A673 (cell line): ENCODE results near the gene SSC4D.
"Not testable (repeated sequence)": the region's sequence is repeated elsewhere in the genome, so short reads cannot be mapped to it uniquely, and the experiment has no call there.

Source experiments
- CTCF ChIP-seq: fragments of 300-800, 200-600 bp; sonication (generic); conservative IDR thresholded peaks from 2 replicates; pipeline ENCODE4 v1.5.1; 2017; ENCODE audit warnings: low read depth, mild to moderate bottlenecking, antibody characterized with exemption, low read length, moderate library complexity, mixed read lengths
- EZH2 ChIP-seq: fragments of 200-600 bp; sonication (generic); IDR thresholded peaks from 2 replicates; pipeline ENCODE4 v1.6.1; 2017; ENCODE audit warnings: borderline replicate concordance, low read depth, mild to moderate bottlenecking, mixed read lengths, antibody characterized with exemption, low read length; ENCODE audit not compliant: poor library complexity, severe bottlenecking

GRCh38 chr7:76363754-76364153 lies 45.7 kb downstream of the SSC4D start:
- TF ChIP-seq CTCF, EZH2: not testable (repeated sequence)
